H9 (cell line): ENCODE data around the gene PTCH1. TPM values are rescaled to one million over a fixed set of nuclear protein-coding genes. Genes with fewer than 3 reads are reported as not detected.
A peak's percentile ranks its signal among the peaks of the same experiment; 100 is the strongest.

Experiments
- DNase-seq: peaks from one replicate; pipeline ENCODE4 v3.0.0-alpha.2; 2017
- H2AFZ ChIP-seq: one replicate; pipeline ENCODE4 v1.6.1; 2013; ENCODE audit warnings: mild to moderate bottlenecking, low read length, control low read depth, moderate library complexity
- H2AK5ac ChIP-seq: 2 replicates; pipeline ENCODE4 v1.6.1; 2013; ENCODE audit warnings: low read length, control low read depth, mixed read lengths; ENCODE audit not compliant: insufficient read length
- H2BK120ac ChIP-seq: one replicate; pipeline ENCODE4 v1.6.1; 2013; ENCODE audit warnings: low read depth, mild to moderate bottlenecking, low read length, control low read depth, inconsistent platforms; ENCODE audit not compliant: poor library complexity, severe bottlenecking
- H2BK12ac ChIP-seq: 2 replicates; pipeline ENCODE4 v1.6.1; 2013; ENCODE audit warnings: low read length, control low read depth, mixed read lengths, low read depth; ENCODE audit not compliant: insufficient read length
- H2BK15ac ChIP-seq: 2 replicates; pipeline ENCODE4 v1.6.1; 2013; ENCODE audit warnings: low read depth, low read length, control low read depth
- H2BK20ac ChIP-seq: one replicate; pipeline ENCODE4 v1.6.1; 2013; ENCODE audit warnings: low read depth, mild to moderate bottlenecking, low read length, control low read depth, inconsistent platforms; ENCODE audit not compliant: poor library complexity, severe bottlenecking
- H2BK5ac ChIP-seq: 2 replicates; pipeline ENCODE4 v1.6.1; 2013; ENCODE audit warnings: low read length, control low read depth, mixed read lengths; ENCODE audit not compliant: insufficient read length
- H3K14ac ChIP-seq: 2 replicates; pipeline ENCODE4 v1.6.1; 2013; ENCODE audit warnings: low read length, control low read depth; ENCODE audit not compliant: insufficient read depth
- H3K18ac ChIP-seq: 2 replicates; pipeline ENCODE4 v1.6.1; 2013; ENCODE audit warnings: low read depth, mild to moderate bottlenecking, mixed read lengths, low read length, control low read depth; ENCODE audit not compliant: insufficient read length
- H3K23ac ChIP-seq: 2 replicates; pipeline ENCODE4 v1.6.1; 2013; ENCODE audit warnings: low read length, control low read depth, mixed read lengths, low read depth; ENCODE audit not compliant: insufficient read length
- H3K23me2 ChIP-seq: 2 replicates; pipeline ENCODE4 v1.6.1; 2013; ENCODE audit warnings: low read depth, mild to moderate bottlenecking, mixed read lengths, low read length, control low read depth; ENCODE audit not compliant: insufficient read length, poor library complexity, severe bottlenecking
- H3K27ac ChIP-seq: 2 replicates; pipeline ENCODE4 v1.5.1; 2013; ENCODE audit warnings: low read length, control low read depth, mixed read lengths, low read depth; ENCODE audit not compliant: insufficient read length
- H3K27me3 ChIP-seq: 2 replicates; pipeline ENCODE4 v1.6.1; 2013; ENCODE audit warnings: low read length, control low read depth, inconsistent platforms; ENCODE audit not compliant: insufficient read depth
- H3K4ac ChIP-seq: 2 replicates; pipeline ENCODE4 v1.6.1; 2013; ENCODE audit warnings: low read depth, mild to moderate bottlenecking, control low read depth, inconsistent platforms, low read length, moderate library complexity
- H3K4me1 ChIP-seq: 2 replicates; pipeline ENCODE4 v1.6.1; 2013; ENCODE audit warnings: low read length, control low read depth, inconsistent platforms; ENCODE audit not compliant: insufficient read depth
- H3K4me2 ChIP-seq: 2 replicates; pipeline ENCODE4 v1.6.1; 2013; ENCODE audit warnings: low read length, control low read depth, mixed read lengths; ENCODE audit not compliant: insufficient read length, insufficient read depth
- H3K56ac ChIP-seq: 2 replicates; pipeline ENCODE4 v1.6.1; 2013; ENCODE audit warnings: low read depth, mild to moderate bottlenecking, mixed read lengths, low read length, control low read depth; ENCODE audit not compliant: insufficient read length
- H3K79me1 ChIP-seq: 2 replicates; pipeline ENCODE4 v1.6.1; 2013; ENCODE audit warnings: low read depth, mild to moderate bottlenecking, moderate library complexity, low read length, control low read depth, inconsistent platforms; ENCODE audit not compliant: insufficient read depth, poor library complexity, severe bottlenecking
- H3K79me2 ChIP-seq: 2 replicates; pipeline ENCODE4 v1.6.1; 2013; ENCODE audit warnings: low read length, control low read depth, inconsistent platforms; ENCODE audit not compliant: insufficient read depth
- H3K9ac ChIP-seq: 2 replicates; pipeline ENCODE4 v1.6.1; 2013; ENCODE audit warnings: low read length, control low read depth, mixed read lengths; ENCODE audit not compliant: insufficient read length; ENCODE audit errors: extremely low read depth
- H3K9me3 ChIP-seq: one replicate; pipeline ENCODE4 v1.6.1; 2013; ENCODE audit warnings: low read depth, low read length, inconsistent platforms; ENCODE audit not compliant: control insufficient read depth
- H3T11ph ChIP-seq: one replicate; pipeline ENCODE4 v1.6.1; 2013; ENCODE audit warnings: mild to moderate bottlenecking, low read length, control low read depth, inconsistent platforms
- H4K20me1 ChIP-seq: one replicate; pipeline ENCODE4 v1.6.1; 2013; ENCODE audit not compliant: control insufficient read depth, insufficient read length, insufficient read depth
- H4K5ac ChIP-seq: 2 replicates; pipeline ENCODE4 v1.6.1; 2013; ENCODE audit warnings: low read depth, mild to moderate bottlenecking, mixed read lengths, low read length, control low read depth; ENCODE audit not compliant: insufficient read length
- H4K8ac ChIP-seq: replicated peaks from 2 replicates; pipeline ENCODE4 v1.6.1; 2013; ENCODE audit warnings: low read length, control low read depth, mixed read lengths, low read depth; ENCODE audit not compliant: insufficient read length
- H4K91ac ChIP-seq: 2 replicates; pipeline ENCODE4 v1.6.1; 2013; ENCODE audit warnings: low read depth, mild to moderate bottlenecking, moderate library complexity, mixed read lengths, low read length, control low read depth; ENCODE audit not compliant: insufficient read length
- H3K27ac Mint-ChIP-seq, 3 experiments: 2 replicates in 2 of 3; 3 replicates in 1 of 3; pipeline ENCODE4 v1.8.0; 2020 to 2021; ENCODE audit warnings: mixed read lengths in 3 of 3, mild to moderate bottlenecking in 1 of 3, moderate library complexity in 1 of 3
- H3K27me3 Mint-ChIP-seq: 2 replicates; pipeline ENCODE4 v1.8.0; 2021; ENCODE audit warnings: low read depth, mild to moderate bottlenecking, moderate library complexity, mixed read lengths
- H3K36me3 Mint-ChIP-seq, 3 experiments: 2 replicates in 2 of 3; 3 replicates in 1 of 3; pipeline ENCODE4 v1.8.0; 2020 to 2021; ENCODE audit warnings: low read depth in 3 of 3, mixed read lengths in 3 of 3; ENCODE audit not compliant: insufficient read depth in 1 of 3
- H3K4me1 Mint-ChIP-seq, 2 experiments: 2 replicates each; pipeline ENCODE4 v1.8.0; 2020; ENCODE audit warnings: mixed read lengths in 2 of 2
- H3K4me3 Mint-ChIP-seq, 2 experiments: 2 replicates in 1 of 2; 3 replicates in 1 of 2; pipeline ENCODE4 v1.8.0; 2020 to 2021; ENCODE audit warnings: mild to moderate bottlenecking in 2 of 2, mixed read lengths in 2 of 2, moderate library complexity in 1 of 2
- H3K9me3 Mint-ChIP-seq, 2 experiments: 2 replicates in 1 of 2; 3 replicates in 1 of 2; pipeline ENCODE4 v1.8.0; 2020; ENCODE audit warnings: mild to moderate bottlenecking in 2 of 2, mixed read lengths in 2 of 2, moderate library complexity in 1 of 2
- WGBS: extraction: QIAGEN DNeasy Blood & Tissue Kit; methylation state at CpG from one replicate; pipeline ENCODE4 v1.1.7; 2013; ENCODE audit warnings: missing lambda C conversion rate, low lambda C conversion rate, mixed read lengths; ENCODE audit not compliant: insufficient read length; ENCODE audit errors: extremely low coverage; 5-methylcytosine and 5-hydroxymethylcytosine counted together
- total RNA-seq: library from RNA; stranded (reverse); gene quantifications from 2 replicates; pipeline ENCODE4 v1.2.1, GENCODE V29; 2021
- TF ChIP-seq, protein P1 (sequence below): fragments of 200-600 bp; sonication (generic); conservative IDR thresholded peaks from 3 replicates; pipeline ENCODE4 v1.8.0; 2021; ENCODE audit warnings: antibody characterized with exemption, mild to moderate bottlenecking

The PTCH1 gene
- total RNA-seq, 1 experiment from 2014 or later, result 9.1 TPM

GRCh38 chr9:95511952-95512708, 4.6 kb downstream of the PTCH1 start:
- H3K14ac ChIP-seq, result no peak overlapping the region
- H3K27me3 ChIP-seq, result peaks cover 31% of the 10 kb centered on the region
- no peak overlapping the region for H4K5ac ChIP-seq
- H3K9me3 Mint-ChIP-seq, result peaks cover 0 to 2% of the 10 kb centered on the region in 2 experiments; a peak in 1 of 5 replicates
- peaks cover 48% of the 10 kb centered on the region for H3K23me2 ChIP-seq
- H3K27ac Mint-ChIP-seq, result peak overlapping the region in 1 of 3 experiments; percentile 86; a peak in 3 of 7 replicates
- no peak overlapping the region for H3K27ac ChIP-seq
- no CpG with 5 or more reads among the region's 30 CpGs for WGBS
- no peaks in the 10 kb centered on the region for H3K9me3 ChIP-seq
- peaks cover 5% of the 10 kb centered on the region; the same call in 1 of the 2 replicates for H3K4me1 ChIP-seq
- no peak overlapping the region for H2AFZ ChIP-seq
- no peak overlapping the region for H3K56ac ChIP-seq
- H4K20me1 ChIP-seq, result no peaks in the 10 kb centered on the region
- H3K18ac ChIP-seq, result no peak overlapping the region
- H3K36me3 Mint-ChIP-seq, result no peaks in the 10 kb centered on the region; a peak in 2 of 7 replicates
- H3K9ac ChIP-seq, result no peak overlapping the region
- DNase-seq, result peak; percentile 64
- H3K27me3 Mint-ChIP-seq, result peaks cover 76% of the 10 kb centered on the region
- H2BK20ac ChIP-seq, result no peak overlapping the region
- no peak overlapping the region for H2BK12ac ChIP-seq
- no peaks in the 10 kb centered on the region for H3K79me2 ChIP-seq
- H4K8ac ChIP-seq, result no peak overlapping the region
- H4K91ac ChIP-seq, result no peak overlapping the region
- peak overlapping the region; percentile 60 for H3K4me2 ChIP-seq
- no peak overlapping the region for H3K23ac ChIP-seq
- H2AK5ac ChIP-seq, result no peak overlapping the region
- H3K4me1 Mint-ChIP-seq, result peaks cover 53 to 58% of the 10 kb centered on the region in 2 experiments
- H3K4ac ChIP-seq, result no peak overlapping the region
- H2BK120ac ChIP-seq, result no peak overlapping the region
- no peak overlapping the region for H2BK5ac ChIP-seq
- peak overlapping the region; percentile 73 to 91 for H3K4me3 Mint-ChIP-seq
- H3T11ph ChIP-seq, result no peak overlapping the region
- no peaks in the 10 kb centered on the region for H3K79me1 ChIP-seq
- TF ChIP-seq, protein P1, sequence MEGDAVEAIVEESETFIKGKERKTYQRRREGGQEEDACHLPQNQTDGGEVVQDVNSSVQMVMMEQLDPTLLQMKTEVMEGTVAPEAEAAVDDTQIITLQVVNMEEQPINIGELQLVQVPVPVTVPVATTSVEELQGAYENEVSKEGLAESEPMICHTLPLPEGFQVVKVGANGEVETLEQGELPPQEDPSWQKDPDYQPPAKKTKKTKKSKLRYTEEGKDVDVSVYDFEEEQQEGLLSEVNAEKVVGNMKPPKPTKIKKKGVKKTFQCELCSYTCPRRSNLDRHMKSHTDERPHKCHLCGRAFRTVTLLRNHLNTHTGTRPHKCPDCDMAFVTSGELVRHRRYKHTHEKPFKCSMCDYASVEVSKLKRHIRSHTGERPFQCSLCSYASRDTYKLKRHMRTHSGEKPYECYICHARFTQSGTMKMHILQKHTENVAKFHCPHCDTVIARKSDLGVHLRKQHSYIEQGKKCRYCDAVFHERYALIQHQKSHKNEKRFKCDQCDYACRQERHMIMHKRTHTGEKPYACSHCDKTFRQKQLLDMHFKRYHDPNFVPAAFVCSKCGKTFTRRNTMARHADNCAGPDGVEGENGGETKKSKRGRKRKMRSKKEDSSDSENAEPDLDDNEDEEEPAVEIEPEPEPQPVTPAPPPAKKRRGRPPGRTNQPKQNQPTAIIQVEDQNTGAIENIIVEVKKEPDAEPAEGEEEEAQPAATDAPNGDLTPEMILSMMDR, result no peak
- no peak overlapping the region for H2BK15ac ChIP-seq
